ENCODE data around the gene PCLO. TPM values are rescaled to one million over a fixed set of nuclear protein-coding genes. Genes with fewer than 3 reads are reported as not detected.
"Not testable (repeated sequence)": the region's sequence is repeated elsewhere in the genome, so short reads cannot be mapped to it uniquely, and the experiment has no call there.

PCLO gene
- total RNA-seq, 3 donors from 2014 or later: 0.10 TPM; not detected in 2

DNA sequence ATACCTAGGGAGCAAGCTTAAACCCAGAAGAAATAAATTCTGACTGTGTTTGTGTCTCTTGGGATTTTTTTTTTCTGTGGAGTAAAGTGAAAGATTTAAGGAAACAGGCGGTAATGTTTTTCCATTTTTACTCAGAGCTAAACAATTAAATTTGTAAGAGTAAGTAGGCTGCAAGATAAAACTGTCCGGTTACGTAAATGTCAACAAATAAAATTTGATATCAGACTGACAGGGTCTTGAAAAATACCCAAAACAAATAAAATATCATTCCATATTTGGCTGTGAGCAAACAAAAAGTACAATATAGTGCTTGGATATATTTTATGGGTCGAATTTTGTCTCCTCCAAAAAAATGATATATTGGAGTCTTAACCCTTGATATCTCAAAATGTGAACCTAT, 217.6 kb downstream of the PCLO start:
- ATAC-seq (no peak), DNase-seq (no peak)
- H3K4me3 Mint-ChIP-seq: no peak overlapping the region
- H3K9me3 Mint-ChIP-seq: peaks cover 5% of the 10 kb centered on the region
- H3K4me1 Mint-ChIP-seq (ENCODE audit: low read depth): no peaks in the 10 kb centered on the region
- no peaks in the 10 kb centered on the region for H3K36me3 Mint-ChIP-seq (ENCODE audit: insufficient read depth)
- no peaks in the 10 kb centered on the region for H3K27me3 Mint-ChIP-seq (ENCODE audit: low read depth)

DNA sequence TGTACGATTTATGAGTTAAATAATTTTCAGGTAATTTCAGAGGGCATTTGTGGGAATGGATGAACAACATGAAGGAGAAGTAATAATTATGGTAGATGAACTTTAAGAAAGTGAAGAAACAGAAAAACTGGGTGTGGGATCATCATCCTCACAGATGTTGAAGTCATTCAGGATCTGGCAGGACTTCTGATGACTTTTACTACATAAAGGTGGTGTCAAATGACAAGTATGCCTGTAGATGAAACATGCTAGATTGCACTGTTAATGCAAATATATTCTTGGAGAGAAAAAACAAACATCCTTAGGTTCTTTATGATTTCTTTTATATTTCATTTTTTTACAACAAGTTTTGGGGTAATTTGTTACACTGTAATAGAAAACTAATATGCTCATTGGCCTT, 230.2 kb downstream of the PCLO start:
- Mint-ChIP-seq H3K9me3 (peaks cover 4% of the 10 kb centered on the region), H3K36me3 (ENCODE audit: insufficient read depth) (no peaks in the 10 kb centered on the region), H3K4me3 (no peak overlapping the region), H3K27me3 (ENCODE audit: low read depth) (no peaks in the 10 kb centered on the region), H3K4me1 (ENCODE audit: low read depth) (no peaks in the 10 kb centered on the region)
- no peak for DNase-seq
- ATAC-seq: no peak

DNA sequence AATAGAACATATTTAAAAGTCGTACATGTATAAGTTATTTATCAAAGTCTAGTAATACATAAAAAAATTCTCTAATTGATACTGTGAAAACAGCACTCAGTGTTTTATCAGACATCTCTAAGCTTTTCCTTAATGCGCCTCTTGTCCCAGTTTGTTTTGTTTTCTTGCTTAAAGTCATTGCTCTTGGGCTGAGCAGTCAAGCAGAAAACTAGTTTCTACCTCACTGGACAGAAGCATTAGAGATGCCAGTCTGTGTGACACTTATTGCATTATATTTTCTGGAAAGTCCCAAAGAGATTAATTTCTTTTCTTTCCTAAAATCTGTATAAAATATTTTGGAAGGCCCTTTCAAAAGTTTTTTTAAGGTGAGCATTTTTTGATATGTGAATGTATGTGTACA, 236.2 kb downstream of the PCLO start:
- no peaks in the 10 kb centered on the region for H3K27me3 Mint-ChIP-seq (ENCODE audit: low read depth)
- ATAC-seq (no peak), DNase-seq (no peak)

GRCh38 chr7:82925331-82925730, 237.4 kb downstream of the PCLO start:
- no peak overlapping the region for H3K4me3 Mint-ChIP-seq
- H3K36me3 Mint-ChIP-seq (ENCODE audit: insufficient read depth): no peaks in the 10 kb centered on the region
- H3K4me1 Mint-ChIP-seq (ENCODE audit: low read depth): no peaks in the 10 kb centered on the region
- ATAC-seq (no peak), DNase-seq (no peak)
- no peaks in the 10 kb centered on the region for H3K27me3 Mint-ChIP-seq (ENCODE audit: low read depth)
- H3K9me3 Mint-ChIP-seq: peaks cover 10% of the 10 kb centered on the region

More for the DNA sequence above, 236.2 kb downstream of the PCLO start:
- H3K36me3 Mint-ChIP-seq (ENCODE audit: insufficient read depth): no peaks in the 10 kb centered on the region
- H3K9me3 Mint-ChIP-seq: peaks cover 6% of the 10 kb centered on the region
- H3K4me1 Mint-ChIP-seq (ENCODE audit: low read depth): no peaks in the 10 kb centered on the region
- no peak overlapping the region for H3K4me3 Mint-ChIP-seq

DNA sequence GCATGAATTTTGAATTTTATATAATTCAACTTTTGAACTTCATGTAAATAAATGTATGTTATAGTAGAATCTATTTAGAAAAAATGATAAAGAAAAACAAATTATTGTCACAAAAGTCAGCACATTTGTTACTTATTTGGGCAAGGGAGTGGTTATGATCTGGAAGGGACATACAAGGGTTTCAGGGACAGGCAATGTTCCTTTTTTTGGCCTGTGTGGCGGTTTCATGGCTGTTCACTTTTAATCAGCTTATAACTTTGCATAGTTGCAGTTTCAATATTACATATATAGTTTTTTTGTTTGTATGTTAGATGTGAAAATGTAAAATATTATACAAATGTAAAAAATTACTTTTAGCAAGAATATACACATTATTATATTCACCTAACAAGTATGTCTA, 256.2 kb downstream of the PCLO start:
- no peak overlapping the region for H3K4me3 Mint-ChIP-seq
- no peaks in the 10 kb centered on the region for H3K27me3 Mint-ChIP-seq (ENCODE audit: low read depth)
- DNase-seq (no peak), ATAC-seq (no peak)
- no peaks in the 10 kb centered on the region for H3K36me3 Mint-ChIP-seq (ENCODE audit: insufficient read depth)
- H3K4me1 Mint-ChIP-seq (ENCODE audit: low read depth): no peaks in the 10 kb centered on the region
- peaks cover 10% of the 10 kb centered on the region for H3K9me3 Mint-ChIP-seq

DNA sequence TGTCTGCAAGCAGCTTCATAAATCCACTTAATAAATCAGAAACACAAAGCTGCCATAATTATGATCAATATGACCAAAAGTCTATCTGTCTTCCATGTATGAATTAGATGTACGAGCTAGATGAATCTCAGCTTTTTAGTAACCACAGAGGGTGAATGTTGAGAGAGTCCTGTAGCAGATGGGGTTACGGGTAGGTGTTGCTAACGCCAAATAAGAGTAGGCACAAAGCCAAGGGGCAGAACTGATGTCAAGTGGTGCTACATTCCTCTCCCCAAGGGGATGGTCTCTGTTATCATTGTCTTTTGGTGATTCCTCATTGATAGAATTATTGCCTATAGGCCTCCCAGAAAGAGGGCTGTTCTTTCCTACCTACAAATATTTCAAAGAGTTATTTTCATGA, 257.8 kb downstream of the PCLO start:
- ATAC-seq: no peak

DNA sequence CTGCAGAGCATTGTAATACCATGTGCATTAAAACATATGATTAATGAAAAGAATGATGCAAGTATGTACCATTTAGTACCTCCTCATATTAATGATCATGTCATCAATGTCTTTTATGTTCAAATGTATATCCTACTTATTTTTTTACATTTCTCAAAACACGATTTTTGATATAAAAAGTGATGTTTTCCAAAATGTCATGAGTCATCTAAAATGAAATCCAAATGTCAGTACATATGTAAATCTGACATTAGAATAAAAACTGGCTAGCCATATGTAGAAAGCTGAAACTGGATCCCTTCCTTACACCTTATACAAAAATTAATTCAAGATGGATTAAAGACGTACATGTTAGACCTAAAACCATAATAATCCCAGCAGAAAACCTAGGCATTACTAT, 261.6 kb downstream of the PCLO start:
- H3K27me3 Mint-ChIP-seq (ENCODE audit: low read depth); H3K9me3 Mint-ChIP-seq; H3K4me3 Mint-ChIP-seq; H3K36me3 Mint-ChIP-seq (ENCODE audit: insufficient read depth); ATAC-seq; H3K4me1 Mint-ChIP-seq (ENCODE audit: low read depth); DNase-seq: not testable (repeated sequence)

More for the DNA sequence above, 257.8 kb downstream of the PCLO start:
- peaks cover 10% of the 10 kb centered on the region for H3K9me3 Mint-ChIP-seq
- H3K4me3 Mint-ChIP-seq: no peak overlapping the region
- DNase-seq: no peak
- H3K27me3 Mint-ChIP-seq (ENCODE audit: low read depth): no peaks in the 10 kb centered on the region
- H3K4me1 Mint-ChIP-seq (ENCODE audit: low read depth): no peaks in the 10 kb centered on the region
- H3K36me3 Mint-ChIP-seq (ENCODE audit: insufficient read depth): no peaks in the 10 kb centered on the region

DNA sequence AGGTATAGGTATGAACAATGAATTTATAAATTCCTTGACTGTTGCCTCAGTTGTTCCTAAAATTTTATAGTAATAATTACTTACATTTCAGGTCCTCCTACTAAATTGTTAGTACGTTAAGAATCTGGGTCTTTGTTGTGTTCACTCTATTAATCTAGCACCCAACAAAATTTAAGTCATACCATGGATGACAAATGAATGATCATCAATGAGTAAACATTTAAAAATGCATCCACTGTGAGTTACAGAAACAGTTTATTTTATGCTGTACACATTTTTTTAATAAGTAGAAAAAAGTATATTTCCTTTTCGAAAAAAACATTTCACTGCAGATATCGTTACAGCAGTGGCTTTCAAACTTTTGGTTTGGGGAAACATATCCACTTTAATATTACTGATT, 265.2 kb downstream of the PCLO start:
- no peaks in the 10 kb centered on the region for H3K36me3 Mint-ChIP-seq (ENCODE audit: insufficient read depth)
- no peak for ATAC-seq
- no peaks in the 10 kb centered on the region for H3K27me3 Mint-ChIP-seq (ENCODE audit: low read depth)
- peaks cover 4% of the 10 kb centered on the region for H3K9me3 Mint-ChIP-seq
- no peaks in the 10 kb centered on the region for H3K4me1 Mint-ChIP-seq (ENCODE audit: low read depth)
- no peak overlapping the region for H3K4me3 Mint-ChIP-seq
- no peak for DNase-seq

GRCh38 chr7:82894341-82894740, 268.3 kb downstream of the PCLO start:
- H3K4me1 Mint-ChIP-seq (ENCODE audit: low read depth); DNase-seq; H3K36me3 Mint-ChIP-seq (ENCODE audit: insufficient read depth); ATAC-seq; H3K4me3 Mint-ChIP-seq; H3K9me3 Mint-ChIP-seq; H3K27me3 Mint-ChIP-seq (ENCODE audit: low read depth): not testable (repeated sequence)

DNA sequence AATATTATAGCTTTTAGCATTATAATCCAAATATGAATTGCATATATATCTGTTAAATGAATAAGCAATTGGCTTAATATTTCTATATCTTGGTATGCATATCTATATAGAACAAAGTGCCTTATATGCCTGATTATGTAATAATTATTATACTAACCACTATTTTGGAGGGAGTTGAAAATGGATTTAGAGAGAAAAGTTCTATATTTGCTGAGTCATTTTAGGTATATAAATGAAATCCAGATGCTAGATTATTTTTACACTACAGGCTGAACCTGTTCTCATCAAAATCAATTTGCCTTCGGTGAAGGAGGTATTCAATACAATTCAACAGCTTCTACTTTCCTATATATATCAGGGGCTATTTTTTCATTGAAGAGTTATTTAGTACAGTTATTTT, 276.4 kb downstream of the PCLO start:
- ATAC-seq: no peak
- no peaks in the 10 kb centered on the region for H3K27me3 Mint-ChIP-seq (ENCODE audit: low read depth)
- no peak for DNase-seq
- H3K9me3 Mint-ChIP-seq: peaks cover 8% of the 10 kb centered on the region
- no peaks in the 10 kb centered on the region for H3K36me3 Mint-ChIP-seq (ENCODE audit: insufficient read depth)
- no peak overlapping the region for H3K4me3 Mint-ChIP-seq
- H3K4me1 Mint-ChIP-seq (ENCODE audit: low read depth): no peaks in the 10 kb centered on the region

DNA sequence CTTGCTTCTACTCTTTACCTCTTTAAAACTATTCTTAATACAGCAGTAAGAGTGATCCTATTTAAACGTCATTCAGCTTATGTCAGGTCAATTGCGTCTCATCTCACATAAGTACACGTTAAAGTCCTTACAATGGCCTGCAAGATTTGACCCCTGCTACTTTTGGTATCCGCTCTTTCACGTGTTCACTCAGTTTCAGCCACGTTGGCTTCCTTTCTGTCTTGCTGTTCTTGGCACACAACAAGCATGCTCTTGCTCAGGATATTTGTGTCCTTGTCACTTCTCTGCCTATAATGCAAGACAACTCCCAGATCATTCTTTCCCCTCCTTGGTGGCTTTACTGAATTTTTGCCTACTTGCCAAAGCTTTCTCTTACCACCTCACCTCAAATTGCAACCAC, 296.8 kb downstream of the PCLO start:
- Mint-ChIP-seq H3K4me3 (no peak overlapping the region), H3K27me3 (ENCODE audit: low read depth) (no peaks in the 10 kb centered on the region), H3K36me3 (ENCODE audit: insufficient read depth) (no peaks in the 10 kb centered on the region), H3K9me3 (peaks cover 10% of the 10 kb centered on the region), H3K4me1 (ENCODE audit: low read depth) (no peaks in the 10 kb centered on the region)
- DNase-seq (no peak), ATAC-seq (no peak)

DNA sequence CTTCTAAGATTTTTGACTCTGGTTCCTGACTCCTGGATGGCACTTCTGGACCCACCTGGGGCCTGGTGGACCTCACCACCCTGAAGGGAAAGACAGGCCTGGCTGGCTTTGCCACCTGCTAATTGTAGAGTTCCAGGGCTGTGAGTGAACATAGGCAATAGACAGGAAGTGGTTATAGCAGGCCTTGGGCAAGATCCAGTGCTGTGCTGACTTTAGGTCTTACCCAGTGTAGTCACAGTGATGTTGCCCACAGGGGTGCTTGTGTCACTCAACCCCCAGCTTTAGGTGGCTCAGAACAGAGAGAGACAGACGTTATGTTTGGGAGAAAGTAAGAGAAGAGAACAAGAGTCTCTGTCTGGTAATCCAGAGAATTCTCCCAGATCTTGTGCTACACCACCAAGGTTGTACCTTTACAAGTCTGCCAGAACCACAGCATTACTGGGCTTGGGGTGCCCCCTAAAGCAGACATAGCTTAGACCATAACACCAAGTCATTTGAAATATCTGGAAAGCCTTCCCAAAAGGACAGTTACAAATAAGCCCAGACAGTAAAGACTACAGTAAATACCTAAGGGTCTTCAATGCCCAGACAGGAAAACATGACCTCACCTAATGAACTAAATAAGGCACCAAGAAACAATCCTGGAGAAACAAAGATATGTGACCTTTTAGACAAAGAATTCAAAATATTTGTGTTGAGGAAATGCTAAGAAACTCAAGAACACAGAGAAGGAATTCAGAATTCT, 303.4 kb downstream of the PCLO start:
- H3K9me3 Mint-ChIP-seq: peaks cover 20% of the 10 kb centered on the region
- DNase-seq: no peak
- H3K4me1 Mint-ChIP-seq (ENCODE audit: low read depth): no peaks in the 10 kb centered on the region
- H3K4me3 Mint-ChIP-seq: no peak overlapping the region
- no peaks in the 10 kb centered on the region for H3K36me3 Mint-ChIP-seq (ENCODE audit: insufficient read depth)
- ATAC-seq: no peak
- H3K27me3 Mint-ChIP-seq (ENCODE audit: low read depth): no peaks in the 10 kb centered on the region

DNA sequence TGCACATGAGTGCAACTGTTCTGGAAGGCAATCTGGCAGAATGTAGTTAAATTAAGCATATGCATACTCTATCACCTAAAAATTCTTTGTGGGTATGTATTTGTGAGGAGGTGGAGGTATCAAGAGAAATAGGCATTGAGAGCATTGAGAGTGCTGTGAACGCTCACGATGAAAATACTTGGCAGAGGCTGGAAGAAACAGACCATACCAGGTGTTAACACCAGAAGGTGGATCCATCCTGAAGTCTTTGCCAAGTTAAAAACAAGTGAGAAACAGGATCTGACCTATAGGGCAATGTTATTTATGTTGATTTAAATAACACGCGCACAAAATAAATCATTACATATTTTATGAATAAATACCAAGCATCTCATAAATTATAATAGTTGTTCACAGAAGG, 311.6 kb downstream of the PCLO start:
- Mint-ChIP-seq H3K9me3 (peaks cover 11% of the 10 kb centered on the region), H3K27me3 (ENCODE audit: low read depth) (no peaks in the 10 kb centered on the region), H3K4me1 (ENCODE audit: low read depth) (no peaks in the 10 kb centered on the region), H3K4me3 (no peak overlapping the region), H3K36me3 (ENCODE audit: insufficient read depth) (no peaks in the 10 kb centered on the region)
- DNase-seq (no peak), ATAC-seq (no peak)

- ATAC-seq: no peak
- Mint-ChIP-seq H3K4me1 (ENCODE audit: low read depth) (no peaks in the 10 kb centered on the region), H3K9me3 (peaks cover 5% of the 10 kb centered on the region), H3K4me3 (no peak overlapping the region), H3K27me3 (ENCODE audit: low read depth) (no peaks in the 10 kb centered on the region), H3K36me3 (ENCODE audit: insufficient read depth) (no peaks in the 10 kb centered on the region)
- no peak for DNase-seq
These were observed 320.9 kb downstream of the PCLO start for GRCh38 chr7:82841828-82842227.

- DNase-seq (no peak), ATAC-seq (no peak)
- H3K27me3 Mint-ChIP-seq (ENCODE audit: low read depth): no peaks in the 10 kb centered on the region
- H3K9me3 Mint-ChIP-seq: peaks cover 5% of the 10 kb centered on the region
- H3K36me3 Mint-ChIP-seq (ENCODE audit: insufficient read depth): no peaks in the 10 kb centered on the region
- no peaks in the 10 kb centered on the region for H3K4me1 Mint-ChIP-seq (ENCODE audit: low read depth)
- no peak overlapping the region for H3K4me3 Mint-ChIP-seq
These were observed 322.6 kb downstream of the PCLO start for GRCh38 chr7:82840061-82840460.
